ENCODE measurements around the gene IKZF4.
"Not testable (repeated sequence)": the region's sequence is repeated elsewhere in the genome, so short reads cannot be mapped to it uniquely, and the experiment has no call there.

Gene IKZF4

GRCh38 chr12:56046027-56046780 is 25.4 kb downstream of the IKZF4 start:
- Histone ChIP-seq H3K27me3 (no peaks in the 10 kb centered on the region), H3K27ac (peak overlapping the region in 1 of 11 experiments; percentile 33; a peak in 1 of 22 replicates), H3K9me3 (replicated peaks in 1 of 11) (no peaks in the 10 kb centered on the region), H3K4me3 (no peak overlapping the region), H3K9ac (peak overlapping the region in 2 of 11 experiments; percentile 9 to 14; a peak in 1 of 22 replicates), H3K4me2 (peak overlapping the region in 1 of 11 experiments; percentile 1; a peak in 1 of 22 replicates), H3K36me3 (peaks cover 33 to 57% (median 42%) of the 10 kb centered on the region in 11 experiments), H4K20me1 (peaks cover 6 to 48% (median 45%) of the 10 kb centered on the region in 11 experiments; a peak in 21 of 22 replicates), H3K4me1 (peaks cover 13 to 25% (median 20%) of the 10 kb centered on the region in 10 experiments)
- no peak for TF ChIP-seq Cebpa-rat (IDR thresholded peaks at IDR 0.05)

GRCh38 chr12:56053407-56053893 is 32.6 kb downstream of the IKZF4 start:
- H3K9ac ChIP-seq, result no peak overlapping the region
- H3K4me2 ChIP-seq, result no peak overlapping the region
- no peaks in the 10 kb centered on the region for H3K9me3 ChIP-seq (replicated peaks in 1 of 11)
- H3K27me3 ChIP-seq, result no peaks in the 10 kb centered on the region
- H3K4me3 ChIP-seq, result no peak overlapping the region
- no peak overlapping the region for H3K27ac ChIP-seq
- no peak for TF ChIP-seq Cebpa-rat (IDR thresholded peaks at IDR 0.05)
- no peaks in the 10 kb centered on the region for H4K20me1 ChIP-seq
- H3K4me1 ChIP-seq, result 0 out of 20 replicates have a peak, but pooled peaks cover 0 to 3% (median 0%) of the 10 kb centered on the region in 10 experiments
- 0 out of 22 replicates have a peak, but pooled peaks cover 0 to 2% (median 0%) of the 10 kb centered on the region in 11 experiments for H3K36me3 ChIP-seq

GRCh38 chr12:56059964-56060363 is 39.1 kb downstream of the IKZF4 start:
- H4K20me1 ChIP-seq; H3K27me3 ChIP-seq; H3K4me3 ChIP-seq; H3K9ac ChIP-seq; H3K4me2 ChIP-seq; H3K36me3 ChIP-seq; H3K4me1 ChIP-seq; H3K27ac ChIP-seq; H3K9me3 ChIP-seq (replicated peaks in 1 of 11): not testable (repeated sequence)

- H3K36me3 ChIP-seq, result no peaks in the 10 kb centered on the region
- no peaks in the 10 kb centered on the region for H3K4me1 ChIP-seq
- no peak overlapping the region for H3K27ac ChIP-seq
- H3K9me3 ChIP-seq (replicated peaks in 1 of 11), result no peaks in the 10 kb centered on the region
- TF ChIP-seq Cebpa-rat (IDR thresholded peaks at IDR 0.05), result no peak
- H4K20me1 ChIP-seq, result no peaks in the 10 kb centered on the region
- no peaks in the 10 kb centered on the region for H3K27me3 ChIP-seq
- H3K4me2 ChIP-seq, result no peak overlapping the region
- no peak overlapping the region for H3K9ac ChIP-seq
- H3K4me3 ChIP-seq, result no peak overlapping the region
Measured at GRCh38 chr12:56061982-56062381, 41.1 kb downstream of the IKZF4 start.

- no peaks in the 10 kb centered on the region for H3K27me3 ChIP-seq
- no peaks in the 10 kb centered on the region for H3K4me1 ChIP-seq
- no peaks in the 10 kb centered on the region for H3K36me3 ChIP-seq
- H3K4me3 ChIP-seq, result no peak overlapping the region
- H3K27ac ChIP-seq, result no peak overlapping the region
- no peak for TF ChIP-seq Cebpa-rat (IDR thresholded peaks at IDR 0.05)
- H3K4me2 ChIP-seq, result no peak overlapping the region
- H3K9ac ChIP-seq, result no peak overlapping the region
- H4K20me1 ChIP-seq, result no peaks in the 10 kb centered on the region
- H3K9me3 ChIP-seq (replicated peaks in 1 of 11), result no peaks in the 10 kb centered on the region
Measured at GRCh38 chr12:56062996-56063395, 42.2 kb downstream of the IKZF4 start.

- Histone ChIP-seq H3K4me3 (no peak overlapping the region), H4K20me1 (no peaks in the 10 kb centered on the region), H3K4me2 (no peak overlapping the region), H3K9ac (no peak overlapping the region), H3K36me3 (no peaks in the 10 kb centered on the region), H3K9me3 (replicated peaks in 1 of 11) (no peaks in the 10 kb centered on the region), H3K4me1 (no peaks in the 10 kb centered on the region), H3K27me3 (no peaks in the 10 kb centered on the region), H3K27ac (no peak overlapping the region)
- TF ChIP-seq Cebpa-rat (IDR thresholded peaks at IDR 0.05), result no peak
Measured at GRCh38 chr12:56071648-56072047, 50.8 kb downstream of the IKZF4 start.

- no peak for TF ChIP-seq Cebpa-rat (IDR thresholded peaks at IDR 0.05)
- H3K36me3 ChIP-seq, result no peaks in the 10 kb centered on the region
Measured at GRCh38 chr12:56074396-56074795, 53.6 kb downstream of the IKZF4 start.

GRCh38 chr12:56077966-56078365 is 57.1 kb downstream of the IKZF4 start:
- not testable (repeated sequence) for H4K20me1 ChIP-seq; H3K4me3 ChIP-seq; H3K27ac ChIP-seq; H3K9me3 ChIP-seq (replicated peaks in 1 of 11); H3K9ac ChIP-seq; H3K36me3 ChIP-seq
- Histone ChIP-seq H3K4me2 (peak overlapping the region in 2 of 11 experiments; percentile 5 to 22; a peak in 3 of 22 replicates), H3K27me3 (peaks cover 22 to 53% (median 44%) of the 10 kb centered on the region in 11 experiments), H3K4me1 (peaks cover 0 to 32% (median 25%) of the 10 kb centered on the region in 10 experiments; a peak in 18 of 20 replicates)

More at GRCh38 chr12:56074396-56074795, 53.6 kb downstream of the IKZF4 start:
- H3K4me1 ChIP-seq, result peaks cover 0 to 7% (median 6%) of the 10 kb centered on the region in 10 experiments; a peak in 13 of 20 replicates
- no peaks in the 10 kb centered on the region for H4K20me1 ChIP-seq
- H3K4me3 ChIP-seq, result no peak overlapping the region
- H3K9me3 ChIP-seq (replicated peaks in 1 of 11), result no peaks in the 10 kb centered on the region
- no peak overlapping the region for H3K9ac ChIP-seq
- no peak overlapping the region for H3K27ac ChIP-seq
- no peak overlapping the region for H3K4me2 ChIP-seq
- H3K27me3 ChIP-seq, result peaks cover 2 to 20% (median 17%) of the 10 kb centered on the region in 11 experiments

- Histone ChIP-seq H3K36me3 (no peaks in the 10 kb centered on the region), H3K4me3 (no peak overlapping the region), H4K20me1 (no peaks in the 10 kb centered on the region), H3K9me3 (replicated peaks in 1 of 11) (no peaks in the 10 kb centered on the region), H3K4me1 (peaks cover 0 to 32% (median 25%) of the 10 kb centered on the region in 10 experiments; a peak in 18 of 20 replicates), H3K4me2 (peak overlapping the region in 5 of 11 experiments; percentile 82 to 98 (median 90); a peak in 5 of 22 replicates), H3K27me3 (peaks cover 22 to 55% (median 44%) of the 10 kb centered on the region in 11 experiments), H3K9ac (no peak overlapping the region), H3K27ac (no peak overlapping the region)
- TF ChIP-seq Cebpa-rat (IDR thresholded peaks at IDR 0.05), result no peak
Measured at GRCh38 chr12:56078427-56078826, 57.6 kb downstream of the IKZF4 start.

All from BLaER1 treated with 17β-estradiol and CSF1 and Interleukin-3, amounts not matched to agents 10 nM and 100 nM (cell line).